H9 (cell line): ENCODE measurements around the gene SLIT2. TPM values are rescaled to one million over a fixed set of nuclear protein-coding genes. Genes with fewer than 3 reads are reported as not detected.

Source experiments
- DNase-seq: peaks from one replicate; pipeline ENCODE4 v3.0.0-alpha.2; 2017
- H2AFZ ChIP-seq: one replicate; pipeline ENCODE4 v1.6.1; 2013; ENCODE audit warnings: mild to moderate bottlenecking, low read length, control low read depth, moderate library complexity
- H2AK5ac ChIP-seq: 2 replicates; pipeline ENCODE4 v1.6.1; 2013; ENCODE audit warnings: low read length, control low read depth, mixed read lengths; ENCODE audit not compliant: insufficient read length
- H2BK120ac ChIP-seq: one replicate; pipeline ENCODE4 v1.6.1; 2013; ENCODE audit warnings: low read depth, mild to moderate bottlenecking, low read length, control low read depth, inconsistent platforms; ENCODE audit not compliant: poor library complexity, severe bottlenecking
- H2BK12ac ChIP-seq: 2 replicates; pipeline ENCODE4 v1.6.1; 2013; ENCODE audit warnings: low read length, control low read depth, mixed read lengths, low read depth; ENCODE audit not compliant: insufficient read length
- H2BK15ac ChIP-seq: 2 replicates; pipeline ENCODE4 v1.6.1; 2013; ENCODE audit warnings: low read depth, low read length, control low read depth
- H2BK20ac ChIP-seq: one replicate; pipeline ENCODE4 v1.6.1; 2013; ENCODE audit warnings: low read depth, mild to moderate bottlenecking, low read length, control low read depth, inconsistent platforms; ENCODE audit not compliant: poor library complexity, severe bottlenecking
- H2BK5ac ChIP-seq: 2 replicates; pipeline ENCODE4 v1.6.1; 2013; ENCODE audit warnings: low read length, control low read depth, mixed read lengths; ENCODE audit not compliant: insufficient read length
- H3K14ac ChIP-seq: 2 replicates; pipeline ENCODE4 v1.6.1; 2013; ENCODE audit warnings: low read length, control low read depth; ENCODE audit not compliant: insufficient read depth
- H3K18ac ChIP-seq: 2 replicates; pipeline ENCODE4 v1.6.1; 2013; ENCODE audit warnings: low read depth, mild to moderate bottlenecking, mixed read lengths, low read length, control low read depth; ENCODE audit not compliant: insufficient read length
- H3K23ac ChIP-seq: 2 replicates; pipeline ENCODE4 v1.6.1; 2013; ENCODE audit warnings: low read length, control low read depth, mixed read lengths, low read depth; ENCODE audit not compliant: insufficient read length
- H3K23me2 ChIP-seq: 2 replicates; pipeline ENCODE4 v1.6.1; 2013; ENCODE audit warnings: low read depth, mild to moderate bottlenecking, mixed read lengths, low read length, control low read depth; ENCODE audit not compliant: insufficient read length, poor library complexity, severe bottlenecking
- H3K27ac ChIP-seq: 2 replicates; pipeline ENCODE4 v1.5.1; 2013; ENCODE audit warnings: low read length, control low read depth, mixed read lengths, low read depth; ENCODE audit not compliant: insufficient read length
- H3K27me3 ChIP-seq: 2 replicates; pipeline ENCODE4 v1.6.1; 2013; ENCODE audit warnings: low read length, control low read depth, inconsistent platforms; ENCODE audit not compliant: insufficient read depth
- H3K4ac ChIP-seq: 2 replicates; pipeline ENCODE4 v1.6.1; 2013; ENCODE audit warnings: low read depth, mild to moderate bottlenecking, control low read depth, inconsistent platforms, low read length, moderate library complexity
- H3K4me1 ChIP-seq: 2 replicates; pipeline ENCODE4 v1.6.1; 2013; ENCODE audit warnings: low read length, control low read depth, inconsistent platforms; ENCODE audit not compliant: insufficient read depth
- H3K4me2 ChIP-seq: 2 replicates; pipeline ENCODE4 v1.6.1; 2013; ENCODE audit warnings: low read length, control low read depth, mixed read lengths; ENCODE audit not compliant: insufficient read length, insufficient read depth
- H3K56ac ChIP-seq: 2 replicates; pipeline ENCODE4 v1.6.1; 2013; ENCODE audit warnings: low read depth, mild to moderate bottlenecking, mixed read lengths, low read length, control low read depth; ENCODE audit not compliant: insufficient read length
- H3K79me1 ChIP-seq: 2 replicates; pipeline ENCODE4 v1.6.1; 2013; ENCODE audit warnings: low read depth, mild to moderate bottlenecking, moderate library complexity, low read length, control low read depth, inconsistent platforms; ENCODE audit not compliant: insufficient read depth, poor library complexity, severe bottlenecking
- H3K79me2 ChIP-seq: 2 replicates; pipeline ENCODE4 v1.6.1; 2013; ENCODE audit warnings: low read length, control low read depth, inconsistent platforms; ENCODE audit not compliant: insufficient read depth
- H3K9ac ChIP-seq: 2 replicates; pipeline ENCODE4 v1.6.1; 2013; ENCODE audit warnings: low read length, control low read depth, mixed read lengths; ENCODE audit not compliant: insufficient read length; ENCODE audit errors: extremely low read depth
- H3K9me3 ChIP-seq: one replicate; pipeline ENCODE4 v1.6.1; 2013; ENCODE audit warnings: low read depth, low read length, inconsistent platforms; ENCODE audit not compliant: control insufficient read depth
- H3T11ph ChIP-seq: one replicate; pipeline ENCODE4 v1.6.1; 2013; ENCODE audit warnings: mild to moderate bottlenecking, low read length, control low read depth, inconsistent platforms
- H4K20me1 ChIP-seq: one replicate; pipeline ENCODE4 v1.6.1; 2013; ENCODE audit not compliant: control insufficient read depth, insufficient read length, insufficient read depth
- H4K5ac ChIP-seq: 2 replicates; pipeline ENCODE4 v1.6.1; 2013; ENCODE audit warnings: low read depth, mild to moderate bottlenecking, mixed read lengths, low read length, control low read depth; ENCODE audit not compliant: insufficient read length
- H4K8ac ChIP-seq: replicated peaks from 2 replicates; pipeline ENCODE4 v1.6.1; 2013; ENCODE audit warnings: low read length, control low read depth, mixed read lengths, low read depth; ENCODE audit not compliant: insufficient read length
- H4K91ac ChIP-seq: 2 replicates; pipeline ENCODE4 v1.6.1; 2013; ENCODE audit warnings: low read depth, mild to moderate bottlenecking, moderate library complexity, mixed read lengths, low read length, control low read depth; ENCODE audit not compliant: insufficient read length
- H3K27ac Mint-ChIP-seq, 3 experiments: 2 replicates in 2 of 3; 3 replicates in 1 of 3; pipeline ENCODE4 v1.8.0; 2020 to 2021; ENCODE audit warnings: mixed read lengths in 3 of 3, mild to moderate bottlenecking in 1 of 3, moderate library complexity in 1 of 3
- H3K27me3 Mint-ChIP-seq: 2 replicates; pipeline ENCODE4 v1.8.0; 2021; ENCODE audit warnings: low read depth, mild to moderate bottlenecking, moderate library complexity, mixed read lengths
- H3K36me3 Mint-ChIP-seq, 3 experiments: 2 replicates in 2 of 3; 3 replicates in 1 of 3; pipeline ENCODE4 v1.8.0; 2020 to 2021; ENCODE audit warnings: low read depth in 3 of 3, mixed read lengths in 3 of 3; ENCODE audit not compliant: insufficient read depth in 1 of 3
- H3K4me1 Mint-ChIP-seq, 2 experiments: 2 replicates each; pipeline ENCODE4 v1.8.0; 2020; ENCODE audit warnings: mixed read lengths in 2 of 2
- H3K4me3 Mint-ChIP-seq, 2 experiments: 2 replicates in 1 of 2; 3 replicates in 1 of 2; pipeline ENCODE4 v1.8.0; 2020 to 2021; ENCODE audit warnings: mild to moderate bottlenecking in 2 of 2, mixed read lengths in 2 of 2, moderate library complexity in 1 of 2
- H3K9me3 Mint-ChIP-seq, 2 experiments: 2 replicates in 1 of 2; 3 replicates in 1 of 2; pipeline ENCODE4 v1.8.0; 2020; ENCODE audit warnings: mild to moderate bottlenecking in 2 of 2, mixed read lengths in 2 of 2, moderate library complexity in 1 of 2
- WGBS: extraction: QIAGEN DNeasy Blood & Tissue Kit; methylation state at CpG from one replicate; pipeline ENCODE4 v1.1.7; 2013; ENCODE audit warnings: missing lambda C conversion rate, low lambda C conversion rate, mixed read lengths; ENCODE audit not compliant: insufficient read length; ENCODE audit errors: extremely low coverage; 5-methylcytosine and 5-hydroxymethylcytosine counted together
- total RNA-seq: library from RNA; stranded (reverse); gene quantifications from 2 replicates; pipeline ENCODE4 v1.2.1, GENCODE V29; 2021
- TF ChIP-seq, protein P1 (sequence below): fragments of 200-600 bp; sonication (generic); conservative IDR thresholded peaks from 3 replicates; pipeline ENCODE4 v1.8.0; 2021; ENCODE audit warnings: antibody characterized with exemption, mild to moderate bottlenecking

Gene SLIT2
- total RNA-seq, 1 experiment from 2014 or later, result 1.3 TPM

- H4K91ac ChIP-seq, result no peak overlapping the region
- no peak overlapping the region for H3K56ac ChIP-seq
- H4K20me1 ChIP-seq, result no peaks in the 10 kb centered on the region
- H2AFZ ChIP-seq, result no peak overlapping the region
- peaks cover 35% of the 10 kb centered on the region for H3K23me2 ChIP-seq
- no CpG with 5 or more reads among the region's 72 CpGs for WGBS
- Mint-ChIP-seq H3K9me3 (peaks cover 2 to 3% of the 10 kb centered on the region in 2 experiments; a peak in 3 of 5 replicates), H3K36me3 (no peaks in the 10 kb centered on the region; a peak in 2 of 7 replicates), H3K27ac (peak overlapping the region in 1 of 3 experiments; percentile 41; a peak in 1 of 7 replicates), H3K4me3 (peak overlapping the region; percentile 73 to 90), H3K27me3 (peaks cover 80% of the 10 kb centered on the region), H3K4me1 (peaks cover 44 to 58% of the 10 kb centered on the region in 2 experiments)
- H3K9ac ChIP-seq, result no peak overlapping the region
- no peak overlapping the region for H2AK5ac ChIP-seq
- H2BK5ac ChIP-seq, result no peak overlapping the region
- H3K23ac ChIP-seq, result no peak overlapping the region
- H3K4me1 ChIP-seq, result no peaks in the 10 kb centered on the region; the same call in 1 of the 2 replicates
- peak; percentile 44 for DNase-seq
- H3K79me2 ChIP-seq, result no peaks in the 10 kb centered on the region
- no peak overlapping the region for H2BK20ac ChIP-seq
- H3K18ac ChIP-seq, result no peak overlapping the region
- no peak overlapping the region for H4K5ac ChIP-seq
- H3K79me1 ChIP-seq, result no peaks in the 10 kb centered on the region
- H3K14ac ChIP-seq, result no peak overlapping the region
- peaks cover 44% of the 10 kb centered on the region for H3K27me3 ChIP-seq
- H4K8ac ChIP-seq, result no peak overlapping the region
- H2BK15ac ChIP-seq, result no peak overlapping the region
- H2BK120ac ChIP-seq, result no peak overlapping the region
- H3K9me3 ChIP-seq, result no peaks in the 10 kb centered on the region
- peak overlapping the region; percentile 86 for H3K4me2 ChIP-seq
- H2BK12ac ChIP-seq, result no peak overlapping the region
- TF ChIP-seq, protein P1, sequence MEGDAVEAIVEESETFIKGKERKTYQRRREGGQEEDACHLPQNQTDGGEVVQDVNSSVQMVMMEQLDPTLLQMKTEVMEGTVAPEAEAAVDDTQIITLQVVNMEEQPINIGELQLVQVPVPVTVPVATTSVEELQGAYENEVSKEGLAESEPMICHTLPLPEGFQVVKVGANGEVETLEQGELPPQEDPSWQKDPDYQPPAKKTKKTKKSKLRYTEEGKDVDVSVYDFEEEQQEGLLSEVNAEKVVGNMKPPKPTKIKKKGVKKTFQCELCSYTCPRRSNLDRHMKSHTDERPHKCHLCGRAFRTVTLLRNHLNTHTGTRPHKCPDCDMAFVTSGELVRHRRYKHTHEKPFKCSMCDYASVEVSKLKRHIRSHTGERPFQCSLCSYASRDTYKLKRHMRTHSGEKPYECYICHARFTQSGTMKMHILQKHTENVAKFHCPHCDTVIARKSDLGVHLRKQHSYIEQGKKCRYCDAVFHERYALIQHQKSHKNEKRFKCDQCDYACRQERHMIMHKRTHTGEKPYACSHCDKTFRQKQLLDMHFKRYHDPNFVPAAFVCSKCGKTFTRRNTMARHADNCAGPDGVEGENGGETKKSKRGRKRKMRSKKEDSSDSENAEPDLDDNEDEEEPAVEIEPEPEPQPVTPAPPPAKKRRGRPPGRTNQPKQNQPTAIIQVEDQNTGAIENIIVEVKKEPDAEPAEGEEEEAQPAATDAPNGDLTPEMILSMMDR, result no peak
- no peak overlapping the region for H3K27ac ChIP-seq
- no peak overlapping the region for H3T11ph ChIP-seq
- H3K4ac ChIP-seq, result no peak overlapping the region
Observed at GRCh38 chr4:20254511-20255250, 3.0 kb downstream of the SLIT2 start.
